ENCODE measurements around the gene SENP3. TPM values are rescaled to one million over a fixed set of nuclear protein-coding genes. Genes with fewer than 3 reads are reported as not detected.

SENP3 gene
- total and polyA plus RNA-seq, 2 donors (not counting 3 experiments of a cell fraction or from before 2014, with no cell fraction given): 63.4 to 96.5 TPM

- H3K4me3 ChIP-seq (replicated peaks in 1 of 3; ENCODE audit: insufficient read depth in 1 of 3, low read depth in 1 of 3, low read length in 3 of 3): no peak overlapping the region
- H3K27me3 ChIP-seq (ENCODE audit: control insufficient read depth in 2 of 2, insufficient read depth in 2 of 2, low read length in 2 of 2): no peaks in the 10 kb centered on the region
- TF ChIP-seq MYC (IDR thresholded peaks at IDR 0.05; ENCODE audit: low read depth, low read length) (no peak), POLR2A (IDR thresholded peaks at IDR 0.05; ENCODE audit: low read depth, low read length) (peak; percentile 72), FOS (IDR thresholded peaks at IDR 0.05; ENCODE audit: borderline replicate concordance, insufficient read depth, low read length) (no peak), EZH2 (IDR thresholded peaks at IDR 0.05; ENCODE audit: borderline replicate concordance, low read depth, low read length, severe bottlenecking) (no peak), POLR2AphosphoS5 (IDR thresholded peaks at IDR 0.05; ENCODE audit: insufficient read depth, low read depth, low read length) (peak; percentile 40), GATA2 (IDR thresholded peaks at IDR 0.05; ENCODE audit: insufficient read depth, insufficient read length, low read depth, low read length) (no peak)
- ChIA-PET POLR2A (interaction anchor here (1.0 kb wide), 1 partner anchor 11 kb away, joined by 3 read pairs; no protein-coding TSS in a partner anchor), CTCF (interaction anchor here (0.6 to 6.2 kb wide), 3 partner anchors 13 to 74 kb away, joined by 3 to 48 read pairs (median 40); partner anchors contain the start of genes ATP1B2 and SOX15)
- peaks cover 54% of the 10 kb centered on the region for H3K79me2 ChIP-seq (ENCODE audit: control insufficient read depth, insufficient read depth, low read length)
- peaks cover 58% of the 10 kb centered on the region for H3K4me1 ChIP-seq (ENCODE audit: control insufficient read depth, extremely low read depth, insufficient read depth, low read length)
- H2AFZ ChIP-seq (ENCODE audit: low read depth, low read length): no peak overlapping the region
- H4K20me1 ChIP-seq (replicated peaks; ENCODE audit: control insufficient read depth, extremely low read depth, insufficient read depth, low read length): peaks cover 9% of the 10 kb centered on the region
- no TSS peak for BruUV-seq (replicated peaks)
- H3K9me3 ChIP-seq (replicated peaks; ENCODE audit: control insufficient read depth, insufficient read depth, low read length): no peaks in the 10 kb centered on the region
- H3K4me2 ChIP-seq (ENCODE audit: insufficient read depth, low read length): no peak overlapping the region
- intact Hi-C loops (cut with micrococcal nuclease) (no loop called here), dilution Hi-C loops (cut with MboI; ENCODE audit: extremely low pct_ligation_motif_present, low sequenced_read_pairs) (no loop called here)
- peaks cover 34 to 46% of the 10 kb centered on the region in 2 experiments for H3K36me3 ChIP-seq (ENCODE audit: control insufficient read depth in 2 of 2, extremely low read depth in 1 of 2, insufficient read depth in 2 of 2, low read length in 2 of 2)
- H3K27ac ChIP-seq (ENCODE audit: insufficient read depth, low read depth, low read length): no peak overlapping the region
- DNase-seq (ENCODE audit: low read depth, low spot score) (no peak), FAIRE-seq (no peak)
- H3K9me1 ChIP-seq (replicated peaks; ENCODE audit: control insufficient read depth, extremely low read depth, insufficient read depth, low read length): no peaks in the 10 kb centered on the region
- no peak overlapping the region for H3K9ac ChIP-seq (replicated peaks; ENCODE audit: extremely low read depth, insufficient read depth, low read length)
Measured at GRCh38 chr17:7576432-7576937, 14.8 kb downstream of the SENP3 start.
